ENCODE measurements around the gene GCHFR.

DNA sequence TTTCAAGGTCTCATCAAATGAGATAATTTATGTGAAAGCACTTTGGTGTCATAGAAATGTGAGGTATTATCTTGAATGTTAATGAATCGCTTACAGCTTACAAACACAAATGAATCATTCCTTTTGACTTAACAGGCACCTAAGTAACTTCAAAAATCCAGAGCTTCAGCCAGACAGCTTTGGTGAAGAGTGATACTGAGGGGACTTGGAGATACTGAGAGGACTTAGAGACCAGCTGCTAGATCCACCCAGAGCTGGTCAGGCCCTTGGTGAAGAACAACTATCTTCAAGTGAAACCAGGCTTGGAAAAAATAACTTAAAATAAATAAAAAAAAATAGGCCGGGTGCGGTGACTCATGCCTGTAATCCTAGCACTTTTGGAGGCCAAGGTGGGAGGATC, 26.9 kb downstream of the GCHFR start:
- no peak for TF ChIP-seq BHLHE40 (IDR thresholded peaks at IDR 0.05; ENCODE audit: borderline replicate concordance)
- TF ChIP-seq SP1 (IDR thresholded peaks at IDR 0.05): no peak
- TF ChIP-seq ARNT (IDR thresholded peaks at IDR 0.05): no peak
- TF ChIP-seq HDGF (IDR thresholded peaks at IDR 0.05; ENCODE audit: borderline replicate concordance): no peak
- TF ChIP-seq SUZ12 (IDR thresholded peaks at IDR 0.05): no peak
- TF ChIP-seq FOXK2 (IDR thresholded peaks at IDR 0.05): no peak
- TF ChIP-seq FOXM1 (IDR thresholded peaks at IDR 0.05; ENCODE audit: borderline replicate concordance): no peak
- TF ChIP-seq, protein P1, sequence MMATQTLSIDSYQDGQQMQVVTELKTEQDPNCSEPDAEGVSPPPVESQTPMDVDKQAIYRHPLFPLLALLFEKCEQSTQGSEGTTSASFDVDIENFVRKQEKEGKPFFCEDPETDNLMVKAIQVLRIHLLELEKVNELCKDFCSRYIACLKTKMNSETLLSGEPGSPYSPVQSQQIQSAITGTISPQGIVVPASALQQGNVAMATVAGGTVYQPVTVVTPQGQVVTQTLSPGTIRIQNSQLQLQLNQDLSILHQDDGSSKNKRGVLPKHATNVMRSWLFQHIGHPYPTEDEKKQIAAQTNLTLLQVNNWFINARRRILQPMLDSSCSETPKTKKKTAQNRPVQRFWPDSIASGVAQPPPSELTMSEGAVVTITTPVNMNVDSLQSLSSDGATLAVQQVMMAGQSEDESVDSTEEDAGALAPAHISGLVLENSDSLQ (IDR thresholded peaks at IDR 0.05): no peak
- TF ChIP-seq FOXA1 (IDR thresholded peaks at IDR 0.05): no peak
- TF ChIP-seq NFRKB (IDR thresholded peaks at IDR 0.05): no peak

All from HEK293T (cell line).